Neutrophil (primary cell): ENCODE measurements around the gene SLX9.

Experiments used
- H3K27ac ChIP-seq: fragments of 200-600 bp; sonication (generic); 2 replicates; pipeline ENCODE4 v1.5.1; 2016; ENCODE audit warnings: mild to moderate bottlenecking, moderate library complexity
- H3K27me3 ChIP-seq: fragments of 200-600 bp; sonication (generic); 2 replicates; pipeline ENCODE4 v1.6.0; 2016; ENCODE audit warnings: mild to moderate bottlenecking
- H3K36me3 ChIP-seq: fragments of 200-600 bp; sonication (generic); 2 replicates; pipeline ENCODE4 v1.5.1; 2017
- H3K4me1 ChIP-seq, 2 experiments: fragments of 200-600 bp in 1 of 2; sonication (generic) in 1 of 2; 1 replicate in 1 of 2; 2 replicates in 1 of 2; pipeline versions ENCODE4 v1.5.1 to v1.6.1; 2013 to 2016; ENCODE audit warnings: low read depth in 1 of 2, low read length in 1 of 2, mild to moderate bottlenecking in 1 of 2, moderate library complexity in 1 of 2; ENCODE audit not compliant: control insufficient read depth in 1 of 2, insufficient read depth in 1 of 2
- H3K4me3 ChIP-seq, 2 experiments: fragments of 200-600 bp in 1 of 2; sonication (generic) in 1 of 2; 1 replicate in 1 of 2; 2 replicates in 1 of 2; pipeline ENCODE4 v1.5.1; 2013 to 2016; ENCODE audit warnings: low read depth in 1 of 2, low read length in 1 of 2, mild to moderate bottlenecking in 1 of 2, moderate library complexity in 1 of 2
- H3K9me3 ChIP-seq: fragments of 200-600 bp; sonication (generic); 2 replicates; pipeline ENCODE4 v1.5.1; 2016
- TF ChIP-seq, protein P1 (sequence below): fragments of 200-600 bp; sonication (generic); IDR thresholded peaks from 2 replicates; pipeline ENCODE4 v1.5.1; 2016; ENCODE audit warnings: antibody characterized with exemption

Gene SLX9

DNA sequence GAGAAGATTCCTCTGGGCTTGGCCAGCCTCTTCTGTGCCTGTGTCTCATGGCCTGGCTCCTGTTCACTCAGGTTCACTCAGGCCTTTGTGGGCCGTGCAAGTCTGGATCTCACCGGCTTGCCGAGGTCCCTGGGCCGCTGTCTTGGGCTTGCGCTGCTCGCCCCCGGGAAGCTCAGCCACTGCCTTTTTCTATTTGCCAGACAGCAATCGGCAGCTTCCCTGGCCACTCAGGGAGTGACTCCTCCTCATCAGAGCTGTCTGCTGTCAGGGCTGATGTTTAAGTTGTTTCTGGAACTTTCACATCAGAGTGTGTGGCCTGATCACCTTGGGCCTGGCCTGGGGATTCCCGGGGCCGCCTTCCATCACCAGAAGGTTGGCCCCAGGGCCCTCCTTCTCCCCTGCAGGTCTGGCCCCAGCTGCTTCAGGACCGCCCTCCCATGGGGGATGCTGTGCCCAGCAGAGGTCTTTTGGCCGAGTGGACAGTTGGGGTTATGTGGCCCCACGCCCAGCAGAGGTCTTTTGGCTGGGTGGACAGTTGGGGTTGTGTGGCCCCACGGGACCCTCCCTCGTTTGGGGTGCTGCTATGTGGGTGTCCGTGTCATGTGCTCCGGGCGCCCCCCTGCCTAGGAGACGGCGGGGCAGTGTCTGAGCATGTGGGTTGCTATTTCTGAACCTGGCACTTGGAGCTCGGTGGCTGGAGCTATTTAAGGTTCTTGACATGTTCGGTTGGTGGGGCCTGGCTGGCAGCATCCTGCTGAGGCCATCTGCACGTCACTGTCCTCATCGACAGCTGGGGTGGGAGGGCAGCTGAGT, 12.5 kb downstream of the SLX9 start:
- peaks cover 8% of the 10 kb centered on the region for H3K36me3 ChIP-seq
- peaks cover 0 to 6% of the 10 kb centered on the region in 2 experiments for H3K4me1 ChIP-seq
- TF ChIP-seq, protein P1, sequence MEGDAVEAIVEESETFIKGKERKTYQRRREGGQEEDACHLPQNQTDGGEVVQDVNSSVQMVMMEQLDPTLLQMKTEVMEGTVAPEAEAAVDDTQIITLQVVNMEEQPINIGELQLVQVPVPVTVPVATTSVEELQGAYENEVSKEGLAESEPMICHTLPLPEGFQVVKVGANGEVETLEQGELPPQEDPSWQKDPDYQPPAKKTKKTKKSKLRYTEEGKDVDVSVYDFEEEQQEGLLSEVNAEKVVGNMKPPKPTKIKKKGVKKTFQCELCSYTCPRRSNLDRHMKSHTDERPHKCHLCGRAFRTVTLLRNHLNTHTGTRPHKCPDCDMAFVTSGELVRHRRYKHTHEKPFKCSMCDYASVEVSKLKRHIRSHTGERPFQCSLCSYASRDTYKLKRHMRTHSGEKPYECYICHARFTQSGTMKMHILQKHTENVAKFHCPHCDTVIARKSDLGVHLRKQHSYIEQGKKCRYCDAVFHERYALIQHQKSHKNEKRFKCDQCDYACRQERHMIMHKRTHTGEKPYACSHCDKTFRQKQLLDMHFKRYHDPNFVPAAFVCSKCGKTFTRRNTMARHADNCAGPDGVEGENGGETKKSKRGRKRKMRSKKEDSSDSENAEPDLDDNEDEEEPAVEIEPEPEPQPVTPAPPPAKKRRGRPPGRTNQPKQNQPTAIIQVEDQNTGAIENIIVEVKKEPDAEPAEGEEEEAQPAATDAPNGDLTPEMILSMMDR = no peak

DNA sequence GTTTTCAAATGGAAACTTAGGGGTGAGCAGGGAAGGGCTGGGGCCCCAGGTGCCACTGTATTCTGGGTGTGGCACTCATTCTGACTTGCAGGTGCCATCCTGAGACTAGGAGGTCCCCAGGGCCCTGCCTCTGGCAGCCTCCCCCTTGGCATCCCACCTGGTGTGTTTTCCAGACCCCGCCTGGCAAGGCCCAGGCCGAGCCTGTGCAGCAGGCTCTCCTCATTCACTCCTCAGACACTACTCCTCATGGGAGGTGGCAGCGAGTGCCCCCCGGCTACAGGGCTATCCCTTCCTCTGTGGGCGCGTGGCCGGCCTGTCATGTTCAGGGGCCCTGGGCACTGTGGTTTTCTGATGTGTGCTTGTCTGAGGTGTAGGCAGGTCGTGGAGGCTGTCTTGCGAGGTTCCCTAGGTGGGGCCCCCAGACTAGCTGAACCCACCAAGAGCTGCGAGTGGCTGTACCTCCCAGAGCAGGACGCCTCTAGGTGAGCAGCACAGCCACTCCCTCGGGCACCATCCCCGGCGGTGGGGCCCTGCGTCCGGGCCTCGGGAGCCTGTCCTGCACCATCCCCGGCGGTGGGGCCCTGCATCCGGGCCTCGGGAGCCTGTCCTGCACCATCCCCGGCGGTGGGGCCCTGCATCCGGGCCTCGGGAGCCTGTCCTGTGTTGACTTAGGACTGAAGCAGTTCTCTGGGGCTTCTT, 13.2 kb downstream of the SLX9 start:
- Histone ChIP-seq H3K36me3 (peaks cover 4% of the 10 kb centered on the region), H3K4me3 (no peak overlapping the region), H3K27me3 (no peaks in the 10 kb centered on the region), H3K27ac (no peak overlapping the region), H3K9me3 (no peaks in the 10 kb centered on the region), H3K4me1 (peaks cover 0 to 6% of the 10 kb centered on the region in 2 experiments)
- TF ChIP-seq, protein P1 = no peak

More for the DNA sequence above, 12.5 kb downstream of the SLX9 start:
- Histone ChIP-seq H3K9me3 (no peaks in the 10 kb centered on the region), H3K27me3 (no peaks in the 10 kb centered on the region), H3K27ac (peak overlapping the region; percentile 13), H3K4me3 (no peak overlapping the region)

DNA sequence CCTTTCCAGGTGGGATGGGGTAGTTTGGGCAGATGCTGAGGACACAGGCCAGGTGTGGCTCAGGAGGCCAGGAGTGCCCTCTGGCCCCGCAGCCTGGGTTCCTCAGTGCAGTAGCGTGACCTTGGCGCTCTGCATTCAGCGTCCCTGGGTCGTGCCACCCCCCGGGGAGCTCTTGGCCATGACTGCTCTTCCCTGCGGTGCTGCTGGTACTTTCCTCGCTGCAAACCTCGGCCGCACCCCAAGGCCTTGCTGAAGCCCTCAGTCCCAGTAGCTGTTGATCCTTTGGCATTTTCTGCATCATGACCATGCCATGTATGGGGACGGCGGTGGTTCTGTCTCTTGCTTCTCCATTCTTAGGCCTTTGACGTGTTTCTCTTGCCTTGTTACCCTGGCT, 13.8 kb downstream of the SLX9 start:
- TF ChIP-seq, protein P1 = no peak
- H3K4me3 ChIP-seq = no peak overlapping the region
- H3K27ac ChIP-seq = no peak overlapping the region
- H3K27me3 ChIP-seq = no peaks in the 10 kb centered on the region
- H3K4me1 ChIP-seq = peaks cover 0 to 6% of the 10 kb centered on the region in 2 experiments
- H3K9me3 ChIP-seq = no peaks in the 10 kb centered on the region
- peaks cover 9% of the 10 kb centered on the region for H3K36me3 ChIP-seq

DNA sequence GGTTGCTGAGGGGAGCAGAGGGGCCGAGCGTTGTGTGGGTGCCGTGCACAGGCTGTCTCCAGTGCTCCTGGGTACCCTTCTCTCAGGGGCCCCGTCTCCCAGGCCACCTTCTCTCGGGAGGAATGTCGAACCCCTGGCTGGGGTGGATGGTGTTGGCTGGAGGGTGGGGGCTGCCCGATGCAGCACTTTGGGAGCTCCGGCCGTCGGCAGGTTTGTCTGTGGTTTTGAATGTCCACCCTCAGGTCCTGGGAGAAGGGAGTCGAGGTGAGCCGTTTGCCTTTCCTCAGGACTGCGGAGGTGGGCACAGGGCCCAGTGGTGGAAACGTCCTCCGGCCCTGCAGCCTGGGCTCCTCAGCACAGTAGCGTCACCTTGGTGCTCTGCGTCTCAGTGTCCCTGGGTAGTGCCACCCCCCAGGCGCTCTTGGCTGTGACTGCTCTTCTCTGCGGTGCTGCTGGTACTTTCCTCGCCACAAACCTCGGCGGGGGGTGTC, 14.5 kb downstream of the SLX9 start:
- H3K4me3 ChIP-seq = no peak overlapping the region
- no peaks in the 10 kb centered on the region for H3K9me3 ChIP-seq
- TF ChIP-seq, protein P1 = no peak
- H3K36me3 ChIP-seq = peaks cover 10% of the 10 kb centered on the region
- no peaks in the 10 kb centered on the region for H3K27me3 ChIP-seq
- peaks cover 0 to 6% of the 10 kb centered on the region in 2 experiments for H3K4me1 ChIP-seq
- no peak overlapping the region for H3K27ac ChIP-seq

DNA sequence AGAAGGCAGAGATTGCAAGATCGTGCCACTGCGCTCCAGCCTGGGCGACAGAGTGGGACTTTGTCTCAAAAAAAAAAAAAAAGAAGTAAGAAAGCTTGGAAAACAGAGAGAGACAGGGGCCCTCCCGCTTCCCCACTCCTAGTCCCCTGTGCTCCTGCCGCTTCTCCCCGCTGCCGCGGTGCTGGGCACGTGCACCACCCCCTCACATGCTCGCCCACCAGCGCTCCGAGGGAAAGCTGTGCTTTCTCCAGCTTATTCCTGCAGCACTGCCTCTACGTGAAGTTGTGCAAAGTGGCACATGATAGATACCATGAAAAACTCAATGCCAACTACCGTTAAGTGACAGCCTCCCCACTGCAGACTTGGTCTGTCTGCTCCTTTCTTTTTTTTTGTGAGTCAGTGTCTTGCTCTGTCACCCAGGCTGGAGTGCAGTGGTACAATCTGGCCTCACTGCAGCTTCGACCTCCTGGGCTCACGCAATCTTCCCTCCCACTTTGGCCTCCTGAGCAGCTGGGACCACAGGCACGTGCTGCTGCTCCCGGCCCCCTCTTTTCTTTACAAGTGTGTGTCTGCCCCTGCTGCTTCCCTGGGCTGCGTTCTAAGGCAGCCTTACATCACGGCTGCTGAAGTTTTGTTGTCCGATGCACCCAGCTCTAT, 15.4 kb downstream of the SLX9 start:
- Histone ChIP-seq H3K4me3 (no peak overlapping the region), H3K4me1 (no peaks in the 10 kb centered on the region), H3K9me3 (no peaks in the 10 kb centered on the region), H3K27me3 (no peaks in the 10 kb centered on the region), H3K36me3 (peaks cover 12% of the 10 kb centered on the region), H3K27ac (no peak overlapping the region)
- TF ChIP-seq, protein P1 = no peak
